Natural killer cell (primary cell): ENCODE data around the gene LRRC15. TPM values are rescaled to one million over a fixed set of nuclear protein-coding genes. Genes with fewer than 3 reads are reported as not detected.

Experiments used
- ATAC-seq, 3 donors: fragments of 150-1000 bp in 2 of 3; fragments of 200-7000 bp in 1 of 3; cut with Tn5 transposase; 1 replicate in 1 of 3; 2 replicates in 2 of 3; pipeline ENCODE4 v1.10.0; 2021; ENCODE audit warnings: mild to moderate bottlenecking in 2 of 3, moderate library complexity in 2 of 3
- DNase-seq, 2 donors: peaks; one replicate each; pipeline versions ENCODE4 v3.0.0 to v3.0.0-alpha.2; 2013 to 2021; ENCODE audit warnings: mixed read lengths in 1 of 2
- H3K27ac ChIP-seq: one replicate; pipeline ENCODE4 v1.5.1; 2013; ENCODE audit warnings: mild to moderate bottlenecking, low read length
- H3K27me3 ChIP-seq: one replicate; pipeline ENCODE4 v1.6.1; 2013; ENCODE audit warnings: low read length; ENCODE audit not compliant: control insufficient read depth, insufficient read depth
- H3K36me3 ChIP-seq: one replicate; pipeline ENCODE4 v1.6.1; 2013; ENCODE audit warnings: low read length; ENCODE audit not compliant: control insufficient read depth, insufficient read depth
- H3K4me1 ChIP-seq: one replicate; pipeline ENCODE4 v1.6.1; 2013; ENCODE audit warnings: low read length; ENCODE audit not compliant: control insufficient read depth, insufficient read depth
- H3K4me3 ChIP-seq: one replicate; pipeline ENCODE4 v1.5.1; 2013; ENCODE audit warnings: low read length
- H3K9me3 ChIP-seq: one replicate; pipeline ENCODE4 v1.6.1; 2013; ENCODE audit warnings: low read length; ENCODE audit not compliant: control insufficient read depth, insufficient read depth
- H3K27ac Mint-ChIP-seq, 2 donors: one replicate each; pipeline ENCODE4 v1.8.0; 2022; ENCODE audit warnings: mild to moderate bottlenecking in 2 of 2, mixed read lengths in 2 of 2, moderate library complexity in 1 of 2
- H3K27me3 Mint-ChIP-seq, 2 donors: one replicate each; pipeline ENCODE4 v1.8.0; 2022; ENCODE audit warnings: low read depth in 2 of 2, mixed read lengths in 2 of 2
- H3K36me3 Mint-ChIP-seq: one replicate; pipeline ENCODE4 v1.8.0; 2022; ENCODE audit warnings: mixed read lengths
- H3K4me1 Mint-ChIP-seq, 2 donors: one replicate each; pipeline ENCODE4 v1.8.0; 2022; ENCODE audit warnings: mixed read lengths in 2 of 2
- H3K4me3 Mint-ChIP-seq: one replicate; pipeline ENCODE4 v1.8.0; 2022; ENCODE audit warnings: mild to moderate bottlenecking, moderate library complexity, mixed read lengths
- H3K9me3 Mint-ChIP-seq, 2 donors: one replicate each; pipeline ENCODE4 v1.8.0; 2022; ENCODE audit warnings: mixed read lengths in 2 of 2
- WGBS: methylation state at CpG from one replicate; pipeline ENCODE4 v1.1.7; 2013; ENCODE audit warnings: missing lambda C conversion rate; ENCODE audit not compliant: insufficient coverage; 5-methylcytosine and 5-hydroxymethylcytosine counted together
- intact Hi-C: fragments of 100-400 bp; cut with micrococcal nuclease; formaldehyde crosslinking; loops from one replicate; pipeline ENCODE4 v1.14.2; 2022
- total RNA-seq, 4 donors: library from RNA; stranded (reverse); fragments of 120-200 nt in 1 of 4; gene quantifications; one replicate each; pipeline versions ENCODE4 v1.2.3 to v1.2.4, GENCODE V29; 2013 to 2022
- TF ChIP-seq, protein P1 (sequence below): fragments of 200-600 bp; IDR thresholded peaks from one replicate; pipeline ENCODE4 v1.8.0; 2022; ENCODE audit warnings: antibody characterized with exemption

Gene LRRC15
- total RNA-seq, 3 donors from 2014 or later (not counting 1 experiment from before 2014, with no cell fraction given): not detected

DNA sequence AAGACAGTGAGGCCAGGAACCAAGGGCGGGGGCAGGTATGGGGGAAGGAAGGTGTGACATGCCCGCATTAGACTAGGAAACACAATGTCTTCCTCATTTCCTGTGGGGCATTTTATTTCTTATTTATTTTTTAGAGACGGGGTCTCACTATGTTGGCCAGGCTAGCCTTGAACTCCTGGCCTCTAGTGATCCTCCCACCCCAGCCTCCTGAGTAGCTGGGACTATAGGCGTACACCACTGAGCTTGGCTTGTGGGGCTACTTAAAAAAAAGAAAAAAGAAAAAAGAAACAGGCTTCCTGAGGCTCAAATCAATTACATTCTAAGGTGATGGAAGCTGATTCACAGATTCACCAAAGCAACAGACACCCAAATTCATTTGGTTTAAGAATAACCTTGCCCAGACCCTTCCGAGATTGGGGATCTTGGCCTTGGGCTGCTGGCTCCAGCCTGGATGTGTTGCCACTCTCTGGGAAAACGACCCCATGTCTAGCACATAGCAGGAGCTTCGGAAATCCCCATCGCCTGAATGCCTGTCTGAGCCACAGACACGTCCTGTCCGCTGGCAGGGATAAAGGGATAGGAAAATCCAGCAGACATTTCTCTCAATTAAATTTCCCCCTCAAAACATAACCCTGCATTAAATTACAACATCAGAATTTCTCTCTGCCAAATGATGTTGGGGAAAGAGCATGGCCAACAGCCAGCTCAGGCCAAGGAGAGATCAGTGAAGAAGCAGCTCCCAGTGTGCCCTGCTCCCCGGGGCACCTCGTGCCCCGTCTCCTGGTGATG lies 31.4 kb downstream of the LRRC15 start:
- H3K4me1 ChIP-seq: peaks cover 8% of the 10 kb centered on the region
- H3K4me1 Mint-ChIP-seq: peaks cover 4 to 8% of the 10 kb centered on the region in 2 donors
- no peak for ATAC-seq
- no peak overlapping the region for H3K4me3 ChIP-seq
- DNase-seq: no peak
- intact Hi-C loops: loop anchor here (10.0 kb wide), 1 partner anchor 237 kb away; no protein-coding TSS in a partner anchor
- peaks cover under 1% of the 10 kb centered on the region for H3K27me3 ChIP-seq
- TF ChIP-seq, protein P1, sequence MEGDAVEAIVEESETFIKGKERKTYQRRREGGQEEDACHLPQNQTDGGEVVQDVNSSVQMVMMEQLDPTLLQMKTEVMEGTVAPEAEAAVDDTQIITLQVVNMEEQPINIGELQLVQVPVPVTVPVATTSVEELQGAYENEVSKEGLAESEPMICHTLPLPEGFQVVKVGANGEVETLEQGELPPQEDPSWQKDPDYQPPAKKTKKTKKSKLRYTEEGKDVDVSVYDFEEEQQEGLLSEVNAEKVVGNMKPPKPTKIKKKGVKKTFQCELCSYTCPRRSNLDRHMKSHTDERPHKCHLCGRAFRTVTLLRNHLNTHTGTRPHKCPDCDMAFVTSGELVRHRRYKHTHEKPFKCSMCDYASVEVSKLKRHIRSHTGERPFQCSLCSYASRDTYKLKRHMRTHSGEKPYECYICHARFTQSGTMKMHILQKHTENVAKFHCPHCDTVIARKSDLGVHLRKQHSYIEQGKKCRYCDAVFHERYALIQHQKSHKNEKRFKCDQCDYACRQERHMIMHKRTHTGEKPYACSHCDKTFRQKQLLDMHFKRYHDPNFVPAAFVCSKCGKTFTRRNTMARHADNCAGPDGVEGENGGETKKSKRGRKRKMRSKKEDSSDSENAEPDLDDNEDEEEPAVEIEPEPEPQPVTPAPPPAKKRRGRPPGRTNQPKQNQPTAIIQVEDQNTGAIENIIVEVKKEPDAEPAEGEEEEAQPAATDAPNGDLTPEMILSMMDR: no peak
- H3K27ac ChIP-seq: no peak overlapping the region
- H3K27ac Mint-ChIP-seq: no peak overlapping the region
- no peaks in the 10 kb centered on the region for H3K9me3 ChIP-seq
- no peaks in the 10 kb centered on the region for H3K9me3 Mint-ChIP-seq
- H3K4me3 Mint-ChIP-seq: no peak overlapping the region
- 84% methylated on average over 13 of the region's 13 CpGs for whole genome bisulfite sequencing
- H3K36me3 ChIP-seq: no peaks in the 10 kb centered on the region
- peaks cover 23 to 30% of the 10 kb centered on the region in 2 donors for H3K27me3 Mint-ChIP-seq
- no peaks in the 10 kb centered on the region for H3K36me3 Mint-ChIP-seq

DNA sequence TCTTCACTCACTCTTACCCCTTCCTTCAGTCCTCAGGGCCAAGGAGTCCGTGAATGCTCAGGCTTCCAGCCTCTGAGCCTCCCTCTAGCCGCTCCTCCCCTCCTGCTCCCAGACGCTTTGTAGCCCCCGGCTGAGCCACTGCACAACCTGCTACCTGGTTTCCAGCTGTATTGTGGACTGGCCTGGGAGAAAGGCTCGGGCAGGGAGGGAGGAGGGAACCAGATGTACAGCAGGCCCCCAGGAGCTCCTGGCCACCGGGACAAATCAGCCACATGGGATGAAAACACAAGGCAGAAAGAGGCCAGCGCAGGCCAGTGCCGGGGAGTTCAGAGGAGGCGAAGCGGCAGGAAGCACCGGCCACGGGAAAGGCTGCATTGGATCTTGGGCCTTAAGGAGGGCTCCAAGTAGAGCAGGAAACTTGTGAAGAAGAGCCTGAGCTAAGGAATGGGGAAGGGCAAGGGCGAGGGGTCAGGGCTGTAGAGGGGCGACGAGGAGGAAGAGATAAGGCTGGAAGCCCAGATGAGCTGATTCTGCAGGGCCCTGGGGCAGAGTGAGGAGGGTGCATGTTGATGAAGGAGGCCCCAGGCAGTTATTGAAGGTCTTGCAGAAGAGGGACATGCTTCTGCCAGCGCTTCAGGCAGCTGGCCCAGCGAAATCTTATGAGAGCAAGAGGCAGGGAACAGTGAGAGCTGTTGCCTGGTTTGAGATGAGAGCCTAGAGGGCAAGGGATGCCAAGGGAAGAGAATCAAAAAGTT lies 32.8 kb downstream of the LRRC15 start:
- no peak overlapping the region for H3K27ac ChIP-seq
- no peaks in the 10 kb centered on the region for H3K9me3 ChIP-seq
- peaks cover 28 to 31% of the 10 kb centered on the region in 2 donors for H3K27me3 Mint-ChIP-seq
- WGBS: 89% methylated on average over 17 of the region's 17 CpGs
- no peaks in the 10 kb centered on the region for H3K9me3 Mint-ChIP-seq
- H3K4me1 Mint-ChIP-seq: peaks cover 4 to 10% of the 10 kb centered on the region in 2 donors
- TF ChIP-seq, protein P1: no peak
- peaks cover 9% of the 10 kb centered on the region for H3K4me1 ChIP-seq
- H3K27me3 ChIP-seq: peaks cover 10% of the 10 kb centered on the region
- intact Hi-C loops: loop anchor here (10.0 kb wide), 1 partner anchor 238 kb away; no protein-coding TSS in a partner anchor
- no peak overlapping the region for H3K4me3 Mint-ChIP-seq
- H3K36me3 Mint-ChIP-seq: no peaks in the 10 kb centered on the region
- H3K4me3 ChIP-seq: no peak overlapping the region
- H3K27ac Mint-ChIP-seq: no peak overlapping the region
- ATAC-seq (no peak), DNase-seq (no peak)
- H3K36me3 ChIP-seq: no peaks in the 10 kb centered on the region

DNA sequence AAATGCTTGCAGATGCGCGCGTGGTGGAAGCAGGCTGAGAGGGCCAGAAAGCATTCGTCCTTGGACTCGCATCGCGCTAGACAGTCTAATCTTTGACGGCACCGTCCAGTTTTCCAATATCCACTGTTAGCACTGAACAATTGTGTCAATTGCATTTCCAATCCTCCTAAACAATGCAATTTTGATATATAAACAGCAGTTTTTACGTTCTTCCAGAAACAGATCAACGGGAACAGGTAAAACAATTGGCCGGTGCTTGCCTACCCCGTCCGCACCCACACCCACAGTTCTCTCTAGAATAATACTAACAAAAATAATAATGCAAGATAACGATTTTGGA lies 35.6 kb downstream of the LRRC15 start:
- Mint-ChIP-seq H3K27ac (no peak overlapping the region), H3K36me3 (no peaks in the 10 kb centered on the region), H3K27me3 (peaks cover 28 to 31% of the 10 kb centered on the region in 2 donors), H3K9me3 (no peaks in the 10 kb centered on the region), H3K4me3 (peak overlapping the region; percentile 78), H3K4me1 (peaks cover 4 to 10% of the 10 kb centered on the region in 2 donors)
- TF ChIP-seq, protein P1: peak; percentile 26
- no peak overlapping the region for H3K27ac ChIP-seq
- H3K36me3 ChIP-seq: no peaks in the 10 kb centered on the region
- ATAC-seq: no peak
- no peak overlapping the region for H3K4me3 ChIP-seq
- peaks cover 10% of the 10 kb centered on the region for H3K27me3 ChIP-seq
- intact Hi-C loops: loop anchor here (1.0 to 10.0 kb wide), 2 partner anchors 70 to 241 kb away; no protein-coding TSS in a partner anchor
- 25% methylated on average over 12 of the region's 15 CpGs for WGBS
- H3K4me1 ChIP-seq: peaks cover 9% of the 10 kb centered on the region
- H3K9me3 ChIP-seq: no peaks in the 10 kb centered on the region
- no peak for DNase-seq
